HG03520 (cell line): ENCODE results near the gene MALSU1.
A peak's percentile ranks its signal among the peaks of the same experiment; 100 is the strongest.

Experiments
- ATAC-seq: cut with Tn5 transposase; IDR thresholded peaks from one replicate; pipeline ENCODE4 v1.9.1; 2021; ENCODE audit warnings: mild to moderate bottlenecking, moderate library complexity; ENCODE audit not compliant: unreplicated experiment

Gene MALSU1

DNA sequence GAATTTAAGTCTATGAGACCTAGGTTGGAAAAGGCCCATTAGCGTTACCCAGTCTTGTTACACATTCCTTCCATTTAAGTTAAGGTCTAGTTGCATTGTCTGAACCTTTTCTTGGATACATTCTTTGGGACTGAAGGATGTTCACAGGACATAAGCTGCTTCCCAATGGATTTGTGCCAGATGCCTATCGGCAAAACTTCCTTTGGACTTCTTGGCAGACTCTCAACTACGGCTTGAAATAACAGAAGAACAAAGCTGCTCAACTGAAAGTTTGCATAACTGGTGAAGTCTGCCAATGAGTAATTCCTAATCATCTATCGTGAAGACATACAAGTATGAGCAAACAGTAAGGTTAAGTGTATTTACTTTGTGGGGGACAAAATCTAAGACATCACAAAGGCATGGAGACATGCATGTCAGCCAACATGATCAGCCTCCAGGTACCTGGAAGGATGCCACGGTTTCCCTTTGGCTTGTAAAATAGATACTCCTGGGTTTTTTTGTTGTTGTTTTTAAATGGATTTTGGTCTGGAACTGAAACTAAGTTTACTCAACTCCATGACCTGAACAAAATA is 35.4 kb downstream of the MALSU1 start:
- no peak for ATAC-seq

DNA sequence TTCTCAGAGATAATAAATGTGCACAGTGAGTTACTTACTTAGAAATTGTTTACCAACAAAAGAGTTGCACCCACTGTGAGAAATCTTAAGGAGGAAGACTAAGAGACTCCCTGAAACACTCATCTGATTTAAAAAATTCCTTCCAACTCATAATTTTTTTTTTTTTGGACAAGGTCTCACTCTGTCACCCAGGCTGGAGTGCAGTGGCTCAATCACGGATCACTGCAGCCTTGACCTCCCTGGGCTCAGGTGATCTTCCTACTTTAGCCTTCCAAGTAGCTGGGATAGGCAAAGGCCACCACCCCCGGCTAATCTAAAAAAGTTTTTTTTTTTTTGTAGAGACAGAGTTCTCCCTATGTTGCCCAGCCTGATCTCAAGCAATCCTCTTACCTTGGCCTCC is 36.0 kb downstream of the MALSU1 start:
- ATAC-seq: no peak

- ATAC-seq: no peak
Measured at GRCh38 chr7:23335621-23336020, 36.5 kb downstream of the MALSU1 start.

GRCh38 chr7:23336086-23336485 is 36.9 kb downstream of the MALSU1 start:
- no peak for ATAC-seq

DNA sequence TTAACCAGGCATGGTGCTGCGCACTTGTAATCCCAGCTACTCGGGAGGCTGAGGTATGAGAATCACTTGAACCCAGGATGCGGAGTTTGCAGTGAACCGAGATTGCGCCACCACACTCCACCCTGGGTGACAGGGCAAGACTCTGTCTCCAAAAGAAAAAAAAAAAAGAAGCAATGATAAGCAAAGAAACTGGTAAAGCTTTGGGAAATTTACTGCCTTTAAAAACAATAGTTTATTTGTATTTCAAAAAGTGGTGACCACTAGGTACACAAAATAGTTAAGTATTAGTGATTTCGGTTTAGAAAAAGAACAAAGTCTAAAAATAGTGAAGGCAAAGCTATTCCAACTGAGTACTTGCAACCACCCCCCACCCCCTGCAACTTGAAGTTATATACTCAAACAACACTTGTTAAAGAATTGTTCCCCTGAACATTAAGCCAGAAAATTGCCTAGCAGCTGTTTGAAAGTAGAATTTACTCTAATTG is 37.7 kb downstream of the MALSU1 start:
- ATAC-seq: no peak

GRCh38 chr7:23337374-23337773 is 38.2 kb downstream of the MALSU1 start:
- ATAC-seq: no peak

GRCh38 chr7:23338439-23338838 is 39.3 kb downstream of the MALSU1 start:
- no peak for ATAC-seq

GRCh38 chr7:23338863-23339262 is 39.7 kb downstream of the MALSU1 start:
- ATAC-seq: no peak

DNA sequence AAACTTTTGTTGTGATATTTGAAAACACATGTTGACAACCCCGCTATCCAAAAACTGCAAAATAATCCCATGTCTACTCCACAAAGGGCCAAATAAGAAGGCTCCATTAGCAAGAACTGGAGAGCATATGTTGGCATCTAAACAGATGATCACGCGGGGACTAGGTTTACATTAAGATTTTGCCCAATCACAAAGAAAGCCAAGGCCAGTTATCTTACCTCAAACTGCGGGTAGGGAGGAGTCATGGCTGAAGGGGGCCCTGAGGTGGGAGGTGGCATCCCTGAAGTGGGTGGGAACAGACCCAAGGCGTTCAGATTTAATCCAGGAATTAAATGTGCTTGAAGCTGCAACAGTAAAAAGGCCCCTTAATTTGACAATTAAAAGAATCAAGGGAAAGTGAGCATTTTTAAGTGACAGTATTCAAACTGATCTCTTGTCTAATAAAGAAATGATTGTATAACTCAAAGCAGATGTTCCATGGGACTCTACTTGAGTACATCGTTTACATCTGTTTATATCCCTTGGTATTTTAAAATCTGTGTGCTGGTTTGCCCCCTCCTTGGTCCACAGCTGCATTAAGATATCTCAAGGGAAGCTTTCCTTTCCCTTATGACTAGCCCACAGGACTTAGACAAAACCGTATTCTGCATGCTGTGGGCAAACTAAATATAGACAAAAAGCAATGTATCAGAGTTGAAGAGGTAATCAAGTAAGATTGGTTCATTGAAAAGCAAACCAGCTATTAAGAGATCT is 42.9 kb downstream of the MALSU1 start:
- ATAC-seq: no peak

GRCh38 chr7:23343102-23343501 is 44.0 kb downstream of the MALSU1 start:
- no peak for ATAC-seq

GRCh38 chr7:23343806-23344475 is 44.8 kb downstream of the MALSU1 start:
- ATAC-seq: no peak

DNA sequence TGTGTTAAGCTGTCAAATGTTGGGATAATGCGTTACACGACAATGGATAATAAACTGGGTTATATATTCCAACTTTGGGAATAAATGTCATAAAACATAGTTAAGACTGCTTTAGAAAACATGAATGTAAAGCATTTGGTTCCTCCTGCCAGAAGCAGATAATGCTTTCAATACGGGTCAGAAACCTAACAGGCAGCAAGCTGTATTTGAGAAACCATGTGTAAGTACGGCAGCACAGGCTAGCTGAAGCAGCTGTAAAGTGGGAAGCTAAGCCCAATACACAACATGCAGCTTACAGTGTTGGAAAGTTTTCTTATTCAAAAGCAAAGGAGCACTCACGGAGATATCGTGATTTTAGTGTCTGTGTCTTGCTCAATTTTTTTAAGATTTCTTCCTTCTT is 46.5 kb downstream of the MALSU1 start:
- ATAC-seq: no peak

GRCh38 chr7:23346316-23346715 is 47.2 kb downstream of the MALSU1 start:
- no peak for ATAC-seq

GRCh38 chr7:23347033-23347681 is 48.0 kb downstream of the MALSU1 start:
- ATAC-seq: no peak

DNA sequence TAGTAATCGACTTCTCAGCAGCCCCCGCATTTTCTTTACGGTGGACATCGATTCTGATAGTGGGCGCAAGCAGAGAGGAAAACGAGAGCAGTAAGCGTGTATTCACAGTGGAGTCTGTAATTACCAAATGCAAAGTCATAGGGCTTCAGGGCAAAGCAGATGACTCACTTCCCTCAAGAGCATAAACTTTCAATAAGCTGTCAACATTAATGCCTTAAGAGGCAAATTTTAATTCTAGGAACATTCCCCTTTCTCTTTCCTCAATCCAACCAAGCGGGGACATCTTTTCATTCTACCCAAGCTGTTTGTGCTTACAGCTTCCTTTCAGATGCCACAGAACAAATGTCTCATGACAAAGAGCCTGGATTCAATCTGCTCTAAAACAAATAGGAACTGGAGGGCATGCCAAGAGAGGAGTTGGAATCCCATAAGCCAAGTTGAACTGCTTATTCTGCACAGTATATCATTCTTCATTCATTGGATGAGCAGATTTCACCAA is 48.6 kb downstream of the MALSU1 start:
- ATAC-seq: no peak

DNA sequence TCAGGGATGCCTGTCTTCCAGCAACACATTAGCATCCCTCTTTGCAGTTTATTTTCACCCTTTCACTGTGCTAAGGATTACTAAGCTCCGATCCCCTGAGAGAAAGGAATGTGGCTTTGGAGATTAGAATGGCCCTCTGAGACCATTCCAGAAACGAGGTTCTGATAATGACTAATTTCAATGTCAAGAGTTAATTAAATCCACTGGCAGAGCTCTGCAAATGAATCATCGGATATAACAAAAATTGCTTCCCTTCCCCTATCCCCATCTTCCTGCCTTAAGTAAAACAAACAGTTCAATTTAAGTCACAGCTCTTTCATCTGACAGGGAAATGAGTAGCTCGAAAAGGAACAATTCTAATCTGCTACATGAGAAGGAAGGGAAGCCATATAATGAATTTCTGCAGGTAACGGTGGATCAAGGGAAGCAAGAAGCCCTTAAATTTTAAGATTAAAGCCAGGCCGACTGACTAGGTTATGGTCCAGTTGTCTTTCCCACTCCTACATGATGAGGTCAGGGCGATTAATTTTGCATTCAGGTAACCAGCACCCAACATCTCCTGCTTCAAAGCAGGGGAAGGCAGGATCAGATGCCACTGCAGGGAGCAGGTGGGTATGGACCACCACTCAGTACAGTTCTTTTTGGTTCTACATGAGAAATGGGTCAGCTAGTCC is 50.5 kb downstream of the MALSU1 start:
- no peak for ATAC-seq

- no peak for ATAC-seq
Measured at GRCh38 chr7:23350466-23350865, 51.3 kb downstream of the MALSU1 start.

- ATAC-seq: peak; percentile 47
Measured at GRCh38 chr7:23353172-23353571, 54.0 kb downstream of the MALSU1 start.

DNA sequence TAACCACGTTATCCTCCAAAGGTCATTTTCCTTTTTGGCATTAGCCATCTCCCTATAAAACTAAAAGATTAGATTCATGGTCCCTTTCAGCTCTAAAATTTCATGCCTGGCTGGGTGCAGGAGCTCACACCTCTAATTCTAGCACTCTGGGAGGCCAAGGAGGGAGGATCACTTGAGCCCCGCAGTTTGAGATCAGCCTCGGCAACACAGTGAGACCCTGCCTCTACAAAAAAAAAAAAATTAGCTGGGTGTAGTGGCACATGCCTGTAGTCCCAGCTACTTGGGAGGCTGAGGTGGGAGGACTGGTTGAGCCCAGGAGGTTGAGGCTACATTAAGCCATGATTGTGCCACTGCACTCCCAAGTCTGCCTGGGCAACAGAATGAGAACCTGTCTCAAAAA is 57.0 kb downstream of the MALSU1 start:
- no peak for ATAC-seq

- no peak for ATAC-seq
Measured at GRCh38 chr7:23356726-23357125, 57.6 kb downstream of the MALSU1 start.
